ENCODE measurements around the gene LHFPL2.

LHFPL2 gene

DNA sequence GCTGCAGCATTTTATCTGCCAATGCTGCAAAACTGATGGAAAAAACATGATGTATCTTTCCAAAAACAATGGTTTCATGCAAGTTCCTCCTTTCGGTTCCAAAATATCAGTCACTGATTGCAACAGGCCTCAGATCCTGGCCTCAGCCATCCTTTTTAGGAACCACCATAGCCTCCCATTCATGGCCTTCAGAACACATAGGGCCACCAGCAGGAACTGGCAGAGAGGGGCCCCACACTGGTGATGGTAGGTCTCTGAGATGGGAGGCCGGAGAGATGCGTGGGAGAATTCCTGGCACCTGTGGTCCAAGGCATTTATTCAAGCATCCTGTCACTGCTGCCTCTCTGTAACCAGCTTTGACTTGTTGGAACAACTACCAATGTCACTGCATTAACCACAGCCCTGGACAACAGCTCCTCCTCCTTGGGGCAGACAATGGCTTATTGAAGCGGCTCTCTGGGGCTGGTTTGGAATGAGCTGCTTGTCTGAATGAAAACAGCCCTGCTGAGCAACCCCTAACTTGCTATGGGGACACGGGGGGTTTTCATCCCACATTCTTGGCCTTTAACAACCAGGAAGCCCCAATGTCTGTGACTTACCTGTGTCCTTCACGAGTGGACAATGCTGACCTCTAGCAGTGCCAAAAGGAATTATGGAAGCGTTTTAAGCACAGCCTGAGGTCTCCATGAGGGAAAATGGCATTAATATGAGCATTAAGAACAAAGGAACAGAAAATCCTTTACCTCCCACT, 108.1 kb downstream of the LHFPL2 start:
- no peak for DNase-seq

DNA sequence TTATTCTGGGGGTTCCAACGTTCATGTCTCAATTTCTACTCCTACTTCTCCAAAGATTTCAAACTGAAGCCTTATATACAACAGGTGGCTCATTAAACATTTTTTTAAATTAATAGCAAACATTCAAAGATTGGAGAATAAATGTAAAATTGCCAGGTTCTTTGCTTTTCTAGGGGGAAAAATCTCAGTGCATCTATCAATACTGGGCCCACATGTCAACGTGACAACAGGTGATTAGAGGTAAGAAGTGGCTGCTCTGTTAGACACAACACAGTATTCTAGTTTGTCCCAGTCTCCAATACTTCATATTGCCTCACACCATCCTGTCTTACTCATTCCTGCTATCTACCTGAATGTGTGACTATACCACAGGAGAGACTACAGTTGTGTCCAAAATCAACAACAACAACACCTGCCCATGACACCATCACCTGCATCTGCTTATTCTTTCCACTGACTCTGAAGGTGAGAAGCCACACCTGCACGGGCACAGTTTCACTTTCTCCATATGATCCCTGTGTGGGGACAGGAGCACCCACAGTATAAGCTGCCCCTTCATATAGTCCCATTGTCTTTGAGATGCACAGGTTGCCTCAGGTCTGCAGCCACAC, 110.2 kb downstream of the LHFPL2 start:
- DNase-seq: no peak

DNA sequence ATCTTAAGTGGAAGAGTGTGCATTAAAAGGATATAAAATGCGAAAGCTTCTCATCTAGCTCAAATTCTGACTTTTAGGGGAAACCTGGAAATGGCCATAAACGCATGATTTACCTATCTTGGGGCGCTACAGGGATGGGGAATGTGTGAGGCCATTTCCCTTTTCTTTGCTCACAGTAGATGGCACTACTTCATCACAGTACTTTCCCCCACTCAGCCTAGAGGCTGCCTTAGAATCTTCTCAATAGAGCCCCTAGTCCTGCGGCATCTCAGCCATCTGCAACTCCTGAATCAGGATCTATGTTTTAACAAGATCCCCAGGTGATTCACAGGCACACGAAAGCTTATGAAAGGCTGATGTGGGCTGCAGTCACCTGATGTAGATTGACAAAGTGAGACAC, 110.8 kb downstream of the LHFPL2 start:
- DNase-seq: no peak

DNA sequence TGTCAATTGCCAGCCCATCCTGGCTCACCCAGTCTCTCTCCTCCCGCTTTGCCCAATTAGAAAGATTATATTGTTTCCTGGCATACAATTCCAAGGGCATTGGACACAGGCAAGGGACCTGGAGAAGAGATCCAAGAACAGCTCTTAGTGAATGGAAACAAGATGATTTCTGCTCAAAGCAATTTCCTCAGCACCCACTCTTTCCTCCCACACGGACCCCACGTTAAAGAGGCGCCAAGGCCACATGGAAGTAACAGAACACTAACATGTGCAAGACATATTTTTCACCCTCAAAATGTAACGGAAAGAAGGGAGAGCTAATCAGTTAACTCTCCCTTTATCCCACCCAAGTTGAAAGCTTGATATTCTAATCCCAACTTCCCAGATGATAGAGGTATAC, 111.2 kb downstream of the LHFPL2 start:
- DNase-seq: no peak

DNA sequence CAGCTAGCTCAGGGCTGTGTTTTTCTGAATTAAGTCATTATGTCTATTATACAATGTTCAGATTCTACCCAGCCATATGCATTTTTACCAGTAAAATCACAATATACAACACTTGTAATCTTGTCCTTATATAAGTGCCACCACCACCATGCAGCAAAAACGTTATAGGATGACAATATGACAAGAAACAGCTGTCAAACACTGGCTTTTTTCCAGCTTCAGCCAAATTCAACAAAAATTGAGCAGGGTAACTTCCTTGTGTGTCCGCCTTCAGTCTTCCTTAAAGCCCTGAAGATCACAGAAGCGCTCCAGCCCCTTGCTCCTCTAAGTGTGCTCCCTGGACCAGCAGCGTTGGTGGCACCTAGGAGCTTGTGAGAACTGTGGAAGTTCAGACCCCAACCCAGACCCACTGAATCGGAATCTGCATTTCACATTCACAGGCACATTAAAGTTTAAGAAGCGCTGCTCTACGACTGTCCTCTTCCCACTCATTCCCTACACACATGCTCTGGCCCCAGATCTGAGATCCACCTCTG, 111.8 kb downstream of the LHFPL2 start:
- DNase-seq: no peak

DNA sequence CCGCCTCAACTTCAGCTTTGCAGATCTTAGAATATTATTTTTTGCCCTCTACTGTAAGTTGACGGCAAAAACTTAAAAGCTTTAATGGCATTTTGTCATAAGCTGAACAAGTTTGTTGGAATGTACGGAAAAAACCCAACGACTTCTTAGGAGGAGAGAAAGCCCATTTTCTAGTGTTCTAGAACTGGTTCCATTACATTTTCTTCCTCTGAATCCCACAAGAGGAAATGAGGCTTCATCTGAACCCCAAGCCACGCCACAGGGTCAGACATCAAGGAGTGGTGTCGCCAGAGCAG, 113.7 kb downstream of the LHFPL2 start:
- no peak for DNase-seq

DNA sequence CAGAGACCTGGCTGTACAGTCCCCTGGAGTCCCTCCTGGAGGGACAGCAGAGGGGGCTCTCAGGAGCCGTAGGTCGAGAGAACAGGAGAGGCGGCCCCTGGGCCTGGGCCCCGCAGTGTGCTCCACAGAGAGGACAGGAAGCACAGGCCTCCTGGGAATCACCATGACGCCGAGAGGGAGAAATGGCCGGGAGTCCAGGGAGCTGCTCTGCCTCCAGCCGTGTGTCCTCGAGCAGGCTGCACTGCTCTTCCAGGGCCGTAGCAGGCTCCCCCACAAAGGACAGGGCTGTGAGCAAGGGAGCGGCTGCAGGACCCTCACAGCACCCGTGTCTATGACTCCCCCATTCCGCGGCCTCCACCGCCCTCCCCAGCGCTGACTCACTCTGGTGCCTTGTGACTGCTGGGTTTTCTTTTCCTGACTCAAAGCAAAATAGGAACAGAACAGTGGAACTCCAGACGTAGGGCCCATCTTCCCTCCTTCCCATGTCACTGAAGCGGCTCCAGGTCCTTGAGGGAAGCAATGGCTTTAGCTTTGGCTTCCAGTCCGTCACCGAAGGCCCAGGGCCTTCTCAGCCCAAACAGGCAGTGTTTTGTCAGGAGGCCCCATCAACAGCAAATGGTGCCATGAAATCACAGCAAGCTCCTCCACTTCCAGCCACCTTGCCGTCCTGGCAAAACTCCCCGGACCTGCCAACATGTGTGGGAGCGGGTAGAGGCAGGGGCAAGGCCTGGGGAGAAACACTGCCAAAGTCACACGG, 114.2 kb downstream of the LHFPL2 start:
- no peak for DNase-seq

DNA sequence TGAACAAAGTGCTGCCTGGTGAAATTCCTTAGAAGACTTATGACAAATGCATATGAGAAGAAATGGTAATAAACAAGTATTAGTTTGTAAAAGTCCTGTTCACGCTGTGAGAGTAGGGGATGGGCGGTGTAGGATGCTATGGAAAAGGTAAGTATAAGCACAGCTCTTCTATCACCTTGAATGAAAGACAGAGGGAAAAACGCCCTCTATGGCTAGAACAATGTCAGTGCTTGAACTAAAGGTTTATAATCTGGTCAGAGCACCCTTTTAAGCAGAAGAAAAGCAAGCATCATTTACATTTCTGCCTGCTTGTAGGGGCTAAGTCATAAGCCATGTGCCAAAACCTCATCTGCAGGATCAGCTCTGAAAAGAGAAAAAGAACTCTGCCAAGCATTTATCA, 115.2 kb downstream of the LHFPL2 start:
- no peak for DNase-seq

DNA sequence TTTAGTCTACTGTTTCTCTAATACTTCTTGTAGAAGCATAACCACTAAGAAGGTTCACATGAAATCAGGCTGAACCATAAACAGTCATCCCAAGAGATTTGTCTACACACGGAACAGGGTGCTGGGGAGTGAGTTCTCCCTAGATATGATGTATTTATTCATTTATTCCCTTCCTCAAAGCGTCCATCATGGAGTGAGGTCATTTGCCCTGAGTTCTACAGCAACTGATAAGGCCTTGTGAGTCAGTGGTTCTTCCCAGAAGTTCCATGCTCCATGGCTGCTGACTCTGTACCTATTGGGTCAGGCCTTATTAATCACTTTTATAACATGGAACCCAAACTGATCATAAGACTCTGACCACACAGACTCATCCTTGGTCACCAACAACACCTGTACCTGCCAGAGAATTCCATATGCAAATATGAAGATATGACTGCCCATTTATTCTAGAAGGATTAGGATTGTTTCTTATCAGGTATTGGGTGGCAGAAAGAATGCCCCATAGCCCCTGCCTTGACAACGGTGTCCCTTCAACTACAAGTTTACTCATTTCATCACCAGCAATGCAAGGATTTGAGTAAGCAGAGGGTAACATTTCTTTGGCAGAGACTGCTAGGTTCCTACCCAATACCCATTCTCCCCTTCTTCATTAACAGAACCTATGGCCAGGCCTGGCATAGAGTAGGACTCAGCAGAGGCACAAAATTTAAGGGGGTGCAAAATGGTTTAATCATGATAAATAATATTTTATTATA, 118.1 kb downstream of the LHFPL2 start:
- DNase-seq: no peak

DNA sequence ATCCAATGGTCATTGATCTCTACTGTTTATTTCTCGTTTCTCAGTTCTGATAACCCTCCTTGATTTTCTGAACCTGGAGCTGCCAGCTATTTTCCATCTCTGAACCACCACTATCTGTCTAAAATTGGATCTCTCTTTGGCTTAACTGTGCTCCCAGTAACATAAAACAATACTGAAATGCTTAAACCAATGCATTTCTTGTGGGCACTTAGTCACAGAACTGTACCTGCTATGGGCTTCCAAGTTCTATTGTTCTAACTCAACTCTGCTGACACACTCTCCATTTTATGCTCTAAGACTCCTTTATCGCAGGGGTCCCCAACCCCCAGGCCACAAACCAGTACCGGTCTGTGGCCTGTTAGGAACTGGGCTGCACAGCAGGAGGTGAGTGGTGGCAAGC, 120.6 kb downstream of the LHFPL2 start:
- DNase-seq: no peak

DNA sequence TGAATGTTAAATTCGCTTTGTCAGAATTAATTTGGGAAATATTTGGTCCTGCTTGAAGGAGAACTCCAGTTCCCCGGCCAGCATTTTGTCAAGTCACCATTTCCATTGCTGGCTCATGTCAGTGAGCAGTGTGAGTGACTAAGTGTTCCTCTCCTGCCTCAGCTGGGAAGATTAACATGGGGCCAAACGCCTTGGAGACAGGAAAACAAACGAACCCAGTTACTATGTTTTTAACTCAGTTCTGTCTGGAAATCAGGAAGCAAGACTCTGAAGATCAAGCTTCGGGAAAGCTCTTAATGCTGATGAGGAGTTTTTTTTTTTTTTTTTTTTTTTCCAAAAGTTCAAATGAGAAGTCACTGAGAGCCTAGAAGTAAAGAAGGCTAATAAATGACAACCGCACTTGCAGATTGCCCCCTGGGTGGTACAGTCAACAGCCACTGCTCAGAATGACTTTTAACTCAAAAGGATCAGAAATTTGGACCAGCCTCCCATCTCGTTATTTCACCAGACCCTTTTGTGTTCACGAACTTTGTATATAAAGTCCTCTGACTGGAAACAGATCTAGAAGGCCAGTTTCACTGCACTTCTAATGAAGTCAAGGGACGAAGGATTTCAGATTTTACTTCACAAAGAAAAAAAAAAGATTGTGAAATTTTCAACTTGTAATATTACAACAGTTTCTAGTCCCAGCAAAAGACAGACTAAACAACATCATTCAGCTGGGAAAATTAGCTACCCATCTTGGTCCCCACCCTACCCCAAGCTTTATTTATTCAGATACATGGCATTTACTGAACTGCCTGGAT, 121.3 kb downstream of the LHFPL2 start:
- DNase-seq: no peak

DNA sequence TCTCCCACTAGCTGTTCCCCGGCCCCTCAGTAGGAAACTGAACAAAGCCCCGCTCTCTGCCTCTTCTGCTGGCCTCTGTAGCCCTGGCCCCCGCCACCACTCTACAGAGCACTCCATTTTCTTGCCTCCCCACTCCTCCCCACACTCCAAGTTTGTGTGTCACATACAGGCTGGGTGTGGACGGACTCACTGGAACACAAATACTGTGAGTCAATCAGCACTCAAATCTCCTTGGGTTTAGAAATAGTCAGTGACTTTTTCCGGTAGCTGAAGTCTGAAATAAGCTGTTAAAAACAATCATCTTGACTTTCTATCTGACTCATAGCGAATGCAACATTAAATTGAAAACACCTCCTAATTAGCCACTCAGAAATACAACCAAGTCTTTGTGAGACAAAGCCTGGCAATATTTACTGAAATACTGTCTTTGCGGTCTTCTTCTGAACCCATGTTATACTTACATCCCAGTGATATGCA, 122.5 kb downstream of the LHFPL2 start:
- DNase-seq: no peak

DNA sequence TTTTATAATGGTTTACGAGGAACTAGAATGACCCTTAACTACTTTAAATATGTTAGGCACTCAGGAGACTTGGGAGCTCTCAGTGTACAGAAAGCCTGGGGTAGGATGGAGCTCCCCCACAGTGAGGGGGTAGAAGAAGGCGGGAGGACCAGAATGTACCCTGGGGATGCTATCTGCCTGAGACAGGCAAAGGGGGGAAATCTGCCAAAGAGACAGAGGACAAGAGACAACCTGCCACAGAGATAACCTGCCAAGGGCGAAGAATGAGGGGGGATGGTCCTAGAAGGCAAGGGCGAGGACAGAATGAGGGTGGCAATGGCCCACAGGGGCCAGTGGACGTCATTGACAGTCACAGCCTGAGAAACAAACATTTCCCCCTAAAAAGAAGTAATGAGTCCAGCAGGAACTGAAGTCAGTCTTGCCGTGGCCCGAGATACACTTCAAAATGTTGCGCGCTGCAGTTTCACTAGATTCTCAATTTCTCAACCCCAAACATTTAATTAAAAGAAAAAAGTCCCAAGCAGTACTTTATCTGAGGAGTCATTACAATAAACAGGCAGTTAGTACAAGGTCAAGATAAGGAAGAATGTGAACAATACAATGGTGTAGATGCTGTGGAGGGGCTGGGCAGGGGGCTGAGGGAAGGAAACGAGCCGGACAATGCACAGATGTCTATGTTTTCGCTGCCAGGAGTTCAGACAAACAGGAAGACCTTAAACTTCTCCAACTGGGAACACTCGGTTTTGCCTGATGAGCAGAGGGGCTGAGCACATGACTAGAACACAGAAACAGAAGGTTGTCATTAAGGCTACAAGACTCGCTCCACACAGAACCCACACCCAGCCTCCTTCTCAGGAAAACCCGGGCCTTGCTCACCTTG, 125.0 kb downstream of the LHFPL2 start:
- DNase-seq: no peak

DNA sequence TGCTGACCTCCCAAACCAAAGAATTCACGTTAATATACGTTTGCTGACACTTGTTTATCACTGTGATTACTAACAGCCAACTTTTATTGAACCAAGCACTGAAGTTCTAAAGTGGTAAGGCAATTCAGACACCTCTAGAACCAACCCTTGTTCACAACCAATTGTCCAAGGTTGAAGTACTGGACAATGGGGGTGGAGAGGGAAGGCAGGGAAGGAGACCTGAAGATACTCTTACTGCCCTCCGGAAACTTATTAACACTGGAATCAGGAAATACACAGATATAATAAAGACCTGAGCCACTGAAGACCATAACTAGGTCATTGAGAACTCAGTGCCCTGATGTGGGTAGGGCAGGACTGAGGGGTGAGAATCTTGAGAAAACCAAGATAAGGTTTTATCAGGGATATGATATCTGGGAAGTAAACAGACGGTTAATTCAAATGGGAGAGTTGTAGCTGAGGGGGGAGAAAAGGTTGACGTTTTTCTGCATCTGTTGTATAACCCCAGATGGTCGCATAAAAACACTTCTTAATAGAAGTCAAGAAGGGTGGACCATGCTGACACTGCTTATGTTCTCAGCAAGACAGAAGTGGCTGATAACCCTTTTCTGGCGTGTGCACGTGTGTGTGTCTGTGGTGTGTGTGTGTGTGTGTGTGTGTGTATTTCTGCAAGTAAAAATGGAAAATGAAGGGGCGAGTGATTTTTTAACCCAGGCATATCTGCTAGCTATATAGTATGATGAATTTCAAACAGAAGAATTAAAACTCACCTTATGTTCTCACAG, 125.9 kb downstream of the LHFPL2 start:
- DNase-seq: no peak

DNA sequence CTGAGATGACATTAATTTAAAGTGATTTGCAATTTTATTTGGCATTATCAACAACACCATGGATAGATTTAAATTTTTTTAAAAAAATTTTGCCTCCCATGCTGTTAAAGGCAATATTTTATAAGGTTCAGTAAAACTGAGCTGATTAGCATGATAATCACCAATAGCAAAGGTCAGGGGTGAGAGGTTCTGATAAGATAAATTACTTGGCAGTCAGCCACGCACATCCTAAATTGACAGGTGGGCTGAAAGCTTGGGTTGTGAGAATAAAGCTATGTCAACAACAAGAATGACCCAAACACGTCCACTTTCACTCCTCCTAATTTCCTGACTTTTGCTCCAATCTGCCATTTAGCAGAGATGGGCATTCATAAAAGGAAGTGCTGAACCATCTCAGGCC, 127.1 kb downstream of the LHFPL2 start:
- DNase-seq: no peak

DNA sequence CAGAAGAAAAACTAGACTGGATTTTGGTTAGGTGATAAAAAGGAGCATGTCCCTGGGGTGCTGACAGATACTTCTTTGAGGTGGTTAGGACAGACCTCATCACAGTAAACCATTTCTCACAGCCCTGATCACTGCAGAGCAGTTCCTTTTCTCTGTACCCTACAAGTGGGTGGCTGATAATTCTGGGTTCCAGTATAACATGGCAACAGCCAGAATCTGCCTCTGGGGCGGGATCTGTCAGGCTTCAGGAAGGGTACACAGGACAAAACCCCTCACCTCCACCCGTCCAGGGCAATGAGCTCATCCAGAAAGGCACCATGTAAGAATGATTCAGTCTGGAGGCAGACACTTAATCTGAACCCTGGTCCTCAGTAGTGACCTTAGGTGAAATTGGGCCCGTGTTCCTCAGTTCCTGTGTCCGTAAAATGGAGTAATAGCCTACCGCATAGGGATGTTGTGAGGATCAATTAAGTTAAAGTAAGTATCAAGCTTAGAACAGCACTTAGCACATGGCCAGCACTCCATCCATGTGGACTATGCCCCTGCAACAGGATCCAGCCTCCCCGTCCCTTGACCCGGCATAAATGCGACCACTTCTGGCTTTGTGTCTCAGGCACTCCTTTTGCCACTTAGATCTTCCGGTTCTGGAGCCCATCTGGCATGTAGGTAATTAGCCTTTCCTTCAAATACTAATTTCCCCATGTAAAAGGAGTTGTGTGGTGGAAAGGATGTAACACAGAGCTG, 129.2 kb downstream of the LHFPL2 start:
- DNase-seq: no peak

DNA sequence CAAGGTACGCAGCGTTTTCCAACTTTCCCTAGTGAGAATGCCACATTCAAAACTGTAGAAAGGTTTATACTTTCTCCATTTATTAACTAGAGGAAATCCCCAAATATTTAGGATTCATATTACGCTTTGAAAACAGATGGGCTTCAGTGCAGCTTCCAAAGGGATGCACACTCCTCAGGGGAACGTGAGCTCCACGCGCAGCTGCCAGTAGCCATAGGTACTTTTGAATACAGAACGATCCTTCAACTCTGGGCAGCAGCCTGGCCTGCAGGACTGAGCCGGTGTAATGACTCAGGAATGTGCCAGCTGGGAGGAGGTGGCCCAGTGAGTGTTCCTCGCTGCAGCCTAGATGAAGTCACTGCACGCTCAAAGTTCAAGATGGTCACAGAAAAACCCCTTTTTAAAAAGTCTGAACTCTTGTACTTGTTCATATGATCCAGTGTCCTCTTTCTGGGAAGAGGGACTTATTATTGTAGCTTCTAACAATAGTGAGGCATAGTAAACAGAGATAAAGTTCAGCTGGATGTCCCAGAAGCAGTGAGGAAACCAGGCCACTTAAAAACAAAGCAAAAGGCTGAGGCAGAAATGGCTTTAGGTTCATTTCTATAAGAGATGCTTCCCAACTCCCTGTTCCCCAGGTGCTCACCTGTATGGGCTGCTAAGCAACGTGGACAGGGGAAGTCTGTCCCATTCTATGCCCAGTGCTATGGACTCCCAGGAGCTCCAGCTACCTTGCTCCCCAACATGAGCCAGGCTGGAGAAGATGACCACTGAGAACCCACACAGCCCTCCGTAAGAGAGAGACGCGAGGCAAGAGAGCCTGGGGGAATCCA, 130.0 kb downstream of the LHFPL2 start:
- no peak for DNase-seq

DNA sequence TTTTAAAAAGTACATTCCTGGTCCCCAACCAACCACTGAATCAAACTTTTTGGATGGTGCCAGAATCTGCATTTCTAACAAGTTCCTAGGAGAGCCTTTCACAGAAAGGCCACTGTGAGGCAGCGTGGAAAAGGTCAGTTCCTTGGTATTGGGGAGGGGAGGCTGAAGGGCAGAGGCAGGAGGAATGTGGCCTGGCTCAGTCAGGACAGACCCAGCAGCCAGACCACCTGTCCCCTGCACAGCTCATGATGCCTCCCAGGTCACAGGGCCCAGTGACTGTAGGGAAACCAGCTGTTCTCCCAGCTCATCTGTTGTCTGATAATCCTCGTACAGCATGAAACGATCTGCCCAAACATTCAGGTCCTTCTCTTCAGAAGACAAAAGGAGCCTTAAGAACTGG, 132.9 kb downstream of the LHFPL2 start:
- no peak for DNase-seq
